GM18517 (cell line): Measurements from ENCODE around the gene ADAMTSL1.

Experiments used
- ATAC-seq: cut with Tn5 transposase; IDR thresholded peaks from one replicate; pipeline ENCODE4 v1.9.1; 2021; ENCODE audit warnings: mild to moderate bottlenecking, moderate library complexity; ENCODE audit not compliant: unreplicated experiment

Gene ADAMTSL1

DNA sequence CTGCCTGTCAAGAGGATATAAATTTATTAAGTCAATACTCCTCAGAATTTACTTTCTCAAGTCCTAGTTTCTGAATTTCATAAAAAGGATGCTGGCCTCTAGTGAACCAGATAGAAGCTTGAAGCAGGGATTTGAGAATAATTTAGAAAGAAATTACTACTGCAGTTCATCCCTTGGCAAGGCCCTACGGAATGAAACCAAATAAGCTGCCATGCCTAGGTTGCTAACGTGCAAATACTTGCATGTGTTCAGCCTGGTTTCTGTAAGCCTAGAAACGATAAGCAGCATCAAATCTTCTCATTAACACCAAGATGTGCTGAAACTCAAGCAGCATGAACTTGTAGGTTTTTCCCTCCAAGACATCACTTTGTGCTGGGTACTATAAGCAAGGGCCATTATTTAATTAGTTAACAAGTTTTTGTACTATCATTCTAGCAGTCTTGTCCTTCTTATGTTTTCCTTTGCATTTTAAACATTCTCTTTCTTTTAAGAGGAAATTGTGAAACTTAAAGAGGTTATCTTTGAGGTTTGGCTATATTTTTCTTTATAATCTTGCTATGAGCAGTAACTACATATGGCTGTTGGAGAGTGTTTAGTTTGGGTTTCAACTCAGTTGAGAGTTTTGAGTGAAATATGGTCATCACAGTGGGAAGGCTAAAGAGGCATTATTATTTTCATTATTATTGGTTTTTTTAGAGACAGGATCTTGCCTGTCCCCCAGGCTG is 71.8 kb downstream of the ADAMTSL1 start:
- no peak for ATAC-seq

- no peak for ATAC-seq
These were observed 74.5 kb downstream of the ADAMTSL1 start for GRCh38 chr9:18548456-18548855.

GRCh38 chr9:18549772-18550171 is 75.8 kb downstream of the ADAMTSL1 start:
- ATAC-seq: no peak

GRCh38 chr9:18550286-18550685 is 76.3 kb downstream of the ADAMTSL1 start:
- ATAC-seq: no peak

DNA sequence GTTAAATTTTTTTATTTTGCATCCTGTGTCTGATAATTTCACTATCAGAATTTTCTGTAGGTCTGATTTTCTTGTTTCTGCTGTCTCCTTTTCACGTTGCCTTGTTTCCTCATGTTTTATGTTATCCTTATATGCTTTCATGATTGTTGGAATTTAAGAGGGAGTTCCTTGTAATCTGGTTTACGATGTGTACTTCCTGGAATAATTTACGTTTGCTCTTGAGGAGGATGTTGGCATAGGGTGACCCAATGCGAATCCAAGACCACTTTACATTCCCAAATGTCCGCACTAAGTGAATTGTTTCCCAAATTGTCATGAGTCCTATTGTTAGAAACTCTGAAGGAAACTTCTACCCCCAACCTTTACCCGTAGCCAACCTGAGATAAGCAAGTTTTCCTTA is 80.3 kb downstream of the ADAMTSL1 start:
- ATAC-seq: no peak

DNA sequence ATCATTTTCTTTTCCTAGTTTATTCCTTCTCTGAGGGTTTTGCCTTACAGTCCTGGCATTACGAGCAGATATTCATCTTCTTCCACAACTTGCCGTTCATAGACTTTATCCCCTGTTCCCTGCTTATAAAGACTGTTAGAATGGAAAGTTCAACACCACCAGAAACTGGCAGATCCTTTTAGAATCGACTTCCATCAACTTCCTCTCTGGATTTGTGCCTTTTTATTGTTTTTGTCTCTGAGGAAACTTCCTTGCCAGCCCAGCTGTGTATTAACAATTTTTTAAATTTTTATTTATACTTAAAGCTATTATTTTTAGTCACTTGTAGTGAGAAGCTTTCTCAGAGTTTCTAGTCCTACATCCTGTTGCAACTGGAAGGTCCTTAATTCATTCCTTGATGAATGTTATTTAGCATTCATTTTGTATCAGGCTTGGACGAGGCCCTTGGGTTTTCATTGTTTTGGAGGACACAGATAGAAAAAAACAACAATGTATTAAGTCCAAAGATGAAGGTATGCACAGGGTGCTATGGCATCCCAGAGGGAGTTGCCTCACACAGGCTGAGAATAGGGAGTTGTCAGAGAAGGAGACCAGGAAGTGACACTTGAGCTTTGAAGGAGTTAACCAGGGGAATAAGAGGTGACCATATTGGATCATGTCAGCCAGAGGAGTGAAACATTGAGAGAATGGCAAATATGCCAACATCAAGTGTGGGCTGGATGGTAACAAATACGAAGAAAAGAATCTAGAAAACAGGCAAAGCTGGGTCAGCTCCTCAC is 81.3 kb downstream of the ADAMTSL1 start:
- no peak for ATAC-seq

DNA sequence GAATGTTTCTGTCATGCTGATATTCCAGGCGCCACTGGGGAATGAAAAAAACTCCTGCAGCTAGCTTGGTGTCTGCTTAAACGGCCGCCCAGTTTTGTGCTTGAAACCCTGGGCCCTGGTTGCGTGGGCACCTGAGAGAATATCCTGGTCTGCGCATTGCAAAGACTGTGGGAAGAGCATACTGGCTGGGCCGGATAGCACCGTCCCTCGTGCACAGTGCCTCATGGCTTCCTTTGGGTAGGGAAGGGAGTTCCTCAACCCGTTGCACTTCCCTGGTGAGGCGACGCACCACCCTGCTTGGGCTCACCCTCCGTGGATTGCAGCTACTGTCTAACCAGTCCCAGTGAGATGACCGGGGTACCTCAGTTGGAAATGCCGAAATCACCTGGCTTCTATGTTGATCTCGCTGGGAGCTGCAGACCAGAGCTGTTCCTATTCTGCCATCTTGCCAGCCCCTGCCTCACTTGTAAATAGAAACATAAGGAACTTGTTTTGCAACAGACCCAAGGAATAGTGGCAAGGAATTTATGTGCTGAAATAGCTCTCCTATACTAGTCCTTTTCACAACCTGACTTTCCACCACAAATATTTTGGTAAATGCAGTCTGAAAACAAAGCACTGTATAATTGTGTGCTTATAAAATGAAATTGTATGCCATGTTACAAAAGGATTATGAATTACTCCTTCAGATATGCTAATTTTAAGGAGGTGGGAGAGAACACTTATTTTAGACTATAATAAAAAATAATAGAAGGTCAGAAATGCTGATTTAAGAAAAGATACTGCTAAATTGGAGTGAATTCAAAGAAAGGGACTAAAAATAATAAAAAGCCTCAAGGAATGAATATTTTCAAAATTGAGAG is 90.3 kb downstream of the ADAMTSL1 start:
- no peak for ATAC-seq

DNA sequence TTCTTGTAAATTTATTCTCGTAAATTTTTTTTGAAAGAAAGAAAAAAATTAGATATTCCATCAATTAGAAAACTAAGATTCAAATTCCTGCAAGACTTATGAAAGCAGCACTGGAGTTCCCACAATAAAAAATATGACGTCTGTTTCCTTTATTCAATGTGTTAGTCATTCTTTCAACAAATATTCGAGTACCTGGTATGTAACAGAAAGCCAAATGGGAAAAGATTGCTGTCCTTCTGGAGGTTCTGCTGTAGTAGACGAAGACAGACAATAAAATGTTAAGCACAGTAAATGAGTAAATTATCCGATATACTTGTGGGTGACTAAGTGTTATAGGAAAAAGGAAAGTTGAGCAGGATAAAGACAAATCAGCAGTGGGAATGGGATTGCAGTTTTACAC is 92.2 kb downstream of the ADAMTSL1 start:
- ATAC-seq: no peak

DNA sequence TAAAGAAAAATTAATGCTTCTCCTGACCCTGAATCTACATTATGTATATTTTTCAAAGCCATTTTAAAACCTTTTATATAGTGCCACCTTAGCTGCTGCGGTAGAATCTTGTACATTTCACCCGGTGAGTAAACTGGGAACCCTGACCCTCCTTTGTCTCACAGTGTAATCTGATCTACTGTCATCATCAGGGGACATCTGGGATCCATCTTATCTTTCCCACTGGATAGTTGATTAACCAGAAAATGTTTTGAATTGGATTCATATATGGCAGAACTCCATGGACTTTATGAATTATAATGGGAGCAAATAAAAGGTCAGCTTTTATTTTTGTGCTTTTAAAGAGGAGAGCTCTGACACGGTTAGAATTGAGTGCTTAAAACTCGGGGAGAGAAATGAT is 95.0 kb downstream of the ADAMTSL1 start:
- ATAC-seq: no peak

DNA sequence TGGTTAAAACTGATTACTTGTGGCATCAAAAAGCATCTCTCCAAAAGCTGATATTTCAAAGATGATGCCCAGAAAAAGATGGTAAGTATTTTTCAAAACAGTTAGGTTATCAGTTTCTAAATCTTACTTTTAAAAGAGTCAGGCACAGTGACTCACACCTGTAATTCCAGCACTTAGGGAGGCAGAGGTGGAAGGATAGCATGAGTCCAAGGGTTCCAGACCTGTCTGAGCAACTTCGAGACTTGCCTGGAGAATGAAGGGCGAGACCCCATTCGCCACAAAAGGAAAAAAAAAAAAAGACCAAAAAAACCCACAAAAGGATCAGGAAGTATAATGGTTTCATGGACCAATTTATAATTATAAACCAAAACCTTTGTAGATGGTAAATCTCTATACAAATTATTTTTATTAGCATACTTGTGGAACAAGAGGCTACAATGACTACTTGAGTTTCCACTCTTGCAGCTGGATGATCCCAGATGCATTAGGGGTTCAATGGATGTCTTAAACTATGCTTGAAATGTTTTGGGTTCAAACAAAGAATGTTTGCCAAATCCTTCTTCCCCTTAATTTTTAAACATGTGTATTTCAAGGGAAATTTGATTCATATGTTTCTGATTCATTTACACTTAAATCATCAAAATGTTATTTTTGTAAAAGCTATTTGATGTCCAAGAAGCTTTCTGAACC is 96.1 kb downstream of the ADAMTSL1 start:
- ATAC-seq: no peak

- ATAC-seq: no peak
These were observed 99.1 kb downstream of the ADAMTSL1 start for GRCh38 chr9:18573021-18573556.

- no peak for ATAC-seq
These were observed 101.7 kb downstream of the ADAMTSL1 start for GRCh38 chr9:18575686-18576085.

GRCh38 chr9:18579536-18579935 is 105.6 kb downstream of the ADAMTSL1 start:
- ATAC-seq: no peak

DNA sequence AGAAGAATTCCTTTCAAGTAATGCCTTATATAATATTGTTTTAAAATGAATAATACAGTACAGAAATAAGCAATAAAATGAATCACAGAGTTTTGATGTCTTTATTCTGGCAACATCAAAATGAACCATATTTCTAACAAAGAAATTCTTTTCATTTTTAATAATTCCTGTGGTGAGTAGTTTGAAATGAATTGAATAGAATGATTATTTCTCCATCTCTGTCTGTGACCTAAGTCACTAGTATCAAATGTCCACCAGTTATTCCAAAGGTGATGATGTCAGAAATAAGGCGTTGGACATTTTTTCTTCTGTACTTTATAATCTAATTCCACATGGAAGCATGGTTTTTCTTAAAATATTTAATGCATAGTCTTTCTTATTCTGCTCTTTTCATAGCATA is 106.2 kb downstream of the ADAMTSL1 start:
- no peak for ATAC-seq

DNA sequence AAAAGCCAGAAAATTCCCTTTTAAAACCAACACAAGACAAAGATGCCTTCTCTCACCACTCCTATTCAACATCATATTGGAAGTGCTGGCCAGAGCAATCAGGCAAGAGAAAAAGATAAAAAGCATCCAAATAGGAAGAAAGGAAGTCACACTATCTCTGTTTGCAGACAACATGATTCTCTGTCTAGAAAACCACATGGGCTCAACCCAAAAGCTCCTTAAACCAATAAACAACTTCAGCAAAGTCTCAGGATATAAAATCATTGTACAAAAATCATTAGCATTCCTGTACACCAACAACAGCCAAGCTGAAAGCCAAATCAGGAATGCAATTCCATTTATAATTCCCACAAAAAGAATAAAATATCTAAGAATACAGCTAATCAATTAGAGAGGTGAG is 112.0 kb downstream of the ADAMTSL1 start:
- no peak for ATAC-seq

GRCh38 chr9:18588002-18588401 is 114.0 kb downstream of the ADAMTSL1 start:
- ATAC-seq: no peak

GRCh38 chr9:18591261-18591660 is 117.3 kb downstream of the ADAMTSL1 start:
- no peak for ATAC-seq

GRCh38 chr9:18594837-18595236 is 120.9 kb downstream of the ADAMTSL1 start:
- ATAC-seq: no peak

DNA sequence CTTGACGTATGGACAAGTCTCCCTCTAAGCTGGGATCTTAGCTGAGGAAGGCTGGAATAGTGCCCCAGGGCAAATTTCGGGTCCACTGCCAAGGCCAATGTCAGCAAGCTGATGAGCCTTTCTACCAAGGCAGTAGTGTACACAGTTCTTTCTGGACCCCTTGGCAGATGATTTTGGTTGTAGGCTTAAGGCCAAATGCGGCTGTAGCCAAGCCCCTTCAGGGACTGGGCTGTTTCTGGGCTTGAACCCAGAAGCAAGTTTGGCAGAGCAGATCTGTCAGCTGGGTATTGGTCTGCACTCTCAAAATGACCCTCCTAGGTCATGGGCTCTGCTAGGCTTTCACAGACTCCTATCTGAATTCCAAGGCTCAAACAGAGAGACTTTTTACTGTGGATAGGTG is 121.6 kb downstream of the ADAMTSL1 start:
- no peak for ATAC-seq

DNA sequence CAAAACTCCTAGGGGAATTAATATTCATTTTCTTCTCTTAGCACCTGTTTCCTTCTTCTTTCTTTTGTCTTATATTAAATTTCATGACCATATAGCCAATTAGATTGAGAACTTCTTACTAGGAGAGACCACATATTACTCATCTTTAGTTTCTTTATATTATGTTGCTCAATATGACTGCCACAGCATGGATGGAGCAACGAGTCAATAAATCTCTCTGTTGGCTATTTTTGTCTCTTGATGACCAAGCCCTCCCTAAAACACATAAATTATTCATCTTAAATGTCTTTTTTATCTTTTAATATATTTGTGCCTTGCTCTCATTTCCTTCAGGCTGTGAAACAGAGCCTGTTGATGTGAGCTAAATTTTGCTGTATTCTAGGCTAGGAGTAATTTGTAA is 123.0 kb downstream of the ADAMTSL1 start:
- no peak for ATAC-seq

- no peak for ATAC-seq
These were observed 125.0 kb downstream of the ADAMTSL1 start for GRCh38 chr9:18598969-18599368.
